ENCODE measurements around the gene TNFRSF21. TPM values are rescaled to one million over a fixed set of nuclear protein-coding genes. Genes with fewer than 3 reads are reported as not detected.
"Not testable (repeated sequence)": the region's sequence is repeated elsewhere in the genome, so short reads cannot be mapped to it uniquely, and the experiment has no call there.

Gene TNFRSF21
- total RNA-seq, 2 donors from 2014 or later: 21.8 to 22.5 TPM

DNA sequence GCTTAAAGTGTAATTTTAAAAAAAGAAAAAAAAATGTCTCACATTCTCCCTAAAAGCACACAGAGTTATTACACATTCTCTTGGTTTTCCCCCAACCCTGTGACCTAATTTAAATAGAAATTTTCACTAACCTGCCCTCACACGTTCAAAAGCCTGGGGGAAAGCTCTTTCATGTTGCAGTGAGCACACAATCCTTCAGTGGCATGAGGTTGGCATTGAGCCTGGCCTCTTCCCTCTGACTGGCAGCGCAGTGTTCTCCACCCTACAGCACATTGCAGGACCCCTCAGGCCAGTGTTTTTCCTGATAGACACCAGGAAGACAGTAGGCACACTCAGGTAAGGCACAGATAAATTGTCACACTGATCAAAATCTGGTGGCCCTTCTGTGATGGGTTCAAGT lies 34.1 kb downstream of the TNFRSF21 start:
- Histone ChIP-seq H3K4me3 (no peak overlapping the region), H3K4me1 (replicated peaks) (no peaks in the 10 kb centered on the region), H3K9me3 (no peaks in the 10 kb centered on the region), H3K36me3 (no peaks in the 10 kb centered on the region), H3K27ac (no peak overlapping the region), H3K27me3 (replicated peaks; ENCODE audit: insufficient read depth) (no peaks in the 10 kb centered on the region)
- no peak for DNase-seq (ENCODE audit: low spot score)
- TF ChIP-seq, protein P1, sequence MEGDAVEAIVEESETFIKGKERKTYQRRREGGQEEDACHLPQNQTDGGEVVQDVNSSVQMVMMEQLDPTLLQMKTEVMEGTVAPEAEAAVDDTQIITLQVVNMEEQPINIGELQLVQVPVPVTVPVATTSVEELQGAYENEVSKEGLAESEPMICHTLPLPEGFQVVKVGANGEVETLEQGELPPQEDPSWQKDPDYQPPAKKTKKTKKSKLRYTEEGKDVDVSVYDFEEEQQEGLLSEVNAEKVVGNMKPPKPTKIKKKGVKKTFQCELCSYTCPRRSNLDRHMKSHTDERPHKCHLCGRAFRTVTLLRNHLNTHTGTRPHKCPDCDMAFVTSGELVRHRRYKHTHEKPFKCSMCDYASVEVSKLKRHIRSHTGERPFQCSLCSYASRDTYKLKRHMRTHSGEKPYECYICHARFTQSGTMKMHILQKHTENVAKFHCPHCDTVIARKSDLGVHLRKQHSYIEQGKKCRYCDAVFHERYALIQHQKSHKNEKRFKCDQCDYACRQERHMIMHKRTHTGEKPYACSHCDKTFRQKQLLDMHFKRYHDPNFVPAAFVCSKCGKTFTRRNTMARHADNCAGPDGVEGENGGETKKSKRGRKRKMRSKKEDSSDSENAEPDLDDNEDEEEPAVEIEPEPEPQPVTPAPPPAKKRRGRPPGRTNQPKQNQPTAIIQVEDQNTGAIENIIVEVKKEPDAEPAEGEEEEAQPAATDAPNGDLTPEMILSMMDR (IDR thresholded peaks at IDR 0.05): no peak
- TF ChIP-seq POLR2A (IDR thresholded peaks at IDR 0.05) (no peak), POLR2AphosphoS5 (IDR thresholded peaks at IDR 0.05) (no peak)
- 53% methylated on average over 2 of the region's 2 CpGs for WGBS
- intact Hi-C loops (cut with DNase I): no loop called here

DNA sequence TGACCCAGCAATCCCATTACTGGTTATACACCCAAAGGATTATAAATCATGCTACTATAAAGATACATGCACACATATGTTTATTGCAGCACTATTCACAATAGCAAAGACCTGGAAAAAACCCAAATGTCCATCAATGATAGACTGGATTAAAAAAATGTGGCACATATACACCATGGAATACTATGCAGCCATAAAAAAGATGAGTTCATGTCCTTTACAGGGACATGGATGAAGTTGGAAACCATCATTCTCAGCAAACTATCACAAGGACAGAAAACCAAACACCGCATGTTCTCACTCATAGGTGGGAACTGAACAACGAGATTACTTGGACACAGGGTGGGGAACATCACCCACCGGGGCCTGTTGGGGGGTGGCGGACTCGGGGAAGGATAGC lies 34.6 kb downstream of the TNFRSF21 start:
- intact Hi-C loops (cut with DNase I); H3K27me3 ChIP-seq (replicated peaks; ENCODE audit: insufficient read depth); H3K27ac ChIP-seq; H3K4me1 ChIP-seq (replicated peaks); H3K4me3 ChIP-seq; H3K36me3 ChIP-seq; DNase-seq (ENCODE audit: low spot score); H3K9me3 ChIP-seq: not testable (repeated sequence)
- 96% methylated on average over 5 of the region's 5 CpGs for WGBS

DNA sequence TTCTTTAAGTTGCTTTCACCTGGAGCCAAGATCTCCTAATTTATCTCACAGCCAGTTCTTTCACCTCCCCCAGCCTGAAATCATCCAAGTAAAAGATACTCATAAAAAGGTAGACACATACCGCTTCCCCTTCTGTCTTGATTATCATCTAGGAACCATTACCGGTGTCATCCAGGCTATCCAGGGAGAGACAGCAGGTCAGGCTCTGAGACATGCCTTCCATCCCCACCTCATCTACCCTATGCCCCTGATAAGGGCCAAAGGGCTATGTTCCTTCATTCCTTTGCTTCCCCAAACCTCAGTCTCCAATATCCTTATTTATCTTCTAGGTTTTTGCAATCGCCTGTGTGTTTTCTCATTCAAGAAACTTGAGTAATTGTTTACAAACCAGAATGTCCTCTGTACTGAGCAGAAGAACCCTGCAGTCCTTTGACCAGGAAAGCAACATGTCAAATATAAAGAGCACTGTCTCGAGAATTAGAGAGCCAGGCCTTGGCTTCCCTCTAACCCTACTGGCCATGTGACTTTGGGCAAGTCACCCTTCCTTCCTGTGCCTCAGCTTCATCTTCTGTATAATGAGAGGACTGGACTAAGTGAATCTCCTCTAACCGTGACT lies 41.0 kb downstream of the TNFRSF21 start:
- 67% methylated on average over 5 of the region's 5 CpGs for WGBS
- H3K4me1 ChIP-seq (replicated peaks): no peaks in the 10 kb centered on the region
- DNase-seq (ENCODE audit: low spot score): no peak
- TF ChIP-seq POLR2A (IDR thresholded peaks at IDR 0.05): no peak
- no peak for TF ChIP-seq POLR2AphosphoS5 (IDR thresholded peaks at IDR 0.05)
- TF ChIP-seq, protein P1 (IDR thresholded peaks at IDR 0.05): no peak
- no peak overlapping the region for H3K4me3 ChIP-seq
- no peaks in the 10 kb centered on the region for H3K27me3 ChIP-seq (replicated peaks; ENCODE audit: insufficient read depth)
- intact Hi-C loops (cut with DNase I): no loop called here
- H3K9me3 ChIP-seq: no peaks in the 10 kb centered on the region
- no peak overlapping the region for H3K27ac ChIP-seq
- no peaks in the 10 kb centered on the region for H3K36me3 ChIP-seq

DNA sequence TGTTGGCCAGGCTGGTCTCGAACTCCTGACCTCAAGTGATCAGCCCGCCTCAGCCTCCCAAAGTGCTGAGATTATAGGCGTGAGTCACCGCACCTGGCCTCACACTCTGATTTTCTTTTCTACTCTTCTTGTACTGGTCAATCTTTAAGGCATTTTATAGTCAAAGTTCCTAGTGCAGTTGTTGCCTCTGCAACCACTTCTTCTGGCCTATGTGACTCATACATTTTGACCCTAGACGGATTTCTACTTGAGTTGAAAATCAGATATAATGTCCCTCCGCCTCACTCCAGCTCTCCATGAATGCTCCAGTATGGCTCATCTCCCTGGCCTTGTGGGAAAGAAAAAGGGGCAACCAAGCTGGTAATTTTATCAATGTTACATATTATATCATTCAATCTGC lies 42.4 kb downstream of the TNFRSF21 start:
- no peak for DNase-seq (ENCODE audit: low spot score)
- Histone ChIP-seq H3K9me3 (no peaks in the 10 kb centered on the region), H3K27ac (no peak overlapping the region), H3K27me3 (replicated peaks; ENCODE audit: insufficient read depth) (no peaks in the 10 kb centered on the region), H3K4me1 (replicated peaks) (no peaks in the 10 kb centered on the region), H3K36me3 (no peaks in the 10 kb centered on the region), H3K4me3 (no peak overlapping the region)
- WGBS: 96% methylated on average over 6 of the region's 6 CpGs
- intact Hi-C loops (cut with DNase I): no loop called here
- TF ChIP-seq, protein P1 (IDR thresholded peaks at IDR 0.05): no peak
- TF ChIP-seq POLR2AphosphoS5 (IDR thresholded peaks at IDR 0.05): no peak
- TF ChIP-seq POLR2A (IDR thresholded peaks at IDR 0.05): no peak

DNA sequence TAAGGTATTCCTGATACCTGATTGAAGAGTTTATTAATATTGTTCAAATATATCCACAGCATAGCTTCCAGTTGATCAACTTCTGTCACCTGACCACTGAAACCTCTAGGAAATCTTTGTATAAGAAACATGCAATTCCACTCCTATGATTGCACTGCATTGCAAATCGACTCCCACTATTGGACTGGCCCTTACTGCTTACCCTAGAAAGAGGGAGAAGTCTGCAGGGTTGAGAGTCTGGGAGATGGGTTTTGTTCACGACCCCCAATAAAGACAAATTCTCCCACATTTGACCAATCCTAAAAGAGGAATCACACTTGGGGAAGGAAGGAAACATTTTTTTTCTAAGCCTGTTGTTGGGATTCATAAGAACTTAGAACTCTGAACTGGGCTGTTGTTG lies 43.7 kb downstream of the TNFRSF21 start:
- no peak for TF ChIP-seq POLR2A (IDR thresholded peaks at IDR 0.05)
- TF ChIP-seq POLR2AphosphoS5 (IDR thresholded peaks at IDR 0.05): no peak
- TF ChIP-seq, protein P1 (IDR thresholded peaks at IDR 0.05): no peak
- DNase-seq (ENCODE audit: low spot score): no peak
- no peak overlapping the region for H3K4me3 ChIP-seq
- no peaks in the 10 kb centered on the region for H3K27me3 ChIP-seq (replicated peaks; ENCODE audit: insufficient read depth)
- no peak overlapping the region for H3K27ac ChIP-seq
- no peaks in the 10 kb centered on the region for H3K9me3 ChIP-seq
- H3K4me1 ChIP-seq (replicated peaks): no peaks in the 10 kb centered on the region
- H3K36me3 ChIP-seq: no peaks in the 10 kb centered on the region
- intact Hi-C loops (cut with DNase I): no loop called here
- 88% methylated on average over 2 of the region's 2 CpGs for WGBS

Data from prostate gland (tissue), 2 donors.